CD4-positive, alpha-beta T cell treated with Interleukin-21 for 1 hour (primary cell): ENCODE measurements around the gene PTK6.

ENCODE experiments used
- DNase-seq: peaks from one replicate; pipeline ENCODE4 v3.0.0-alpha.2; 2020

Gene PTK6

GRCh38 chr20:63556873-63557478 lies 19.8 kb upstream of the PTK6 start:
- no peak for DNase-seq

- no peak for DNase-seq
Observed at GRCh38 chr20:63555661-63556381, 18.6 kb upstream of the PTK6 start.

GRCh38 chr20:63554361-63555278 lies 17.4 kb upstream of the PTK6 start:
- DNase-seq, result no peak

- peak; percentile 66 for DNase-seq
Observed at GRCh38 chr20:63553933-63554290, 16.7 kb upstream of the PTK6 start, which contains the start of gene FNDC11. TSS of gene FNDC11 (plus strand) at chr20:63554159. CDS start at chr20:63555664, 1,505 bp downstream.

DNA sequence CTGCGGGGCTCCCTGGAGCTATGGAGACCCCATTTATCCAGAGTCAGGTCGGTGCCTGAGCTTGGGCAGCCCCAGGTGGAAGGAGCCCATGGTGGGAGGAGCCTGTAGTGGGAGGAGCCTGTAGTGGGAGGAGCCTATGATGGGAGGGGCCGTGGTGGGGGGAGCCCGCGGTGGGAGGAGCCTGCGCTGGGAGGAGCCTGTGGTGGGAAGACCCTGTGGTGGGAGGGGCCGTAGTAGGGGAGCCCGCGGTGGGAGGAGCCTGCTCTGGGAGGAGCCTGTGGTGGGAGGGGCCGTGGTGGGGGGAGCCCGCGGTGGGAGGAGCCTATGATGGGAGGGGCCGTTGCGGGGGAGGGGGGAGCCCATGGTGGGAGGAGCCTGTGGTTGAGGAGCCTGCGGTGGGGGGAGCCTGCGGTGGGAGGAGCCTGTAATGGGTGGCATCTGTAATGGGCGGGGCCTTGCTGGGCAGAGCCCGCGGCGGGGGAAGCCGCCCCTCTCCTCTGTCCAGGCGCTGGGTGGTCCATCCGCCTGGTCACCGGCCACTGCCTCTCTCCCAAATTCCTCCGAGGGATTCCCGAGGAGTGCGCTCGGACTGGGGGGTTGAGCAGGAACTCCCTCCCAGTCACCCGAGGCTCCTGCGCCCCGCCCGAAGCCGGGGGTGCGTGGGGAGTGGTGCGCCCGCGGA lies 16.2 kb upstream of the PTK6 start:
- DNase-seq, result peak; percentile 91

- peak; percentile 72 for DNase-seq
Observed at GRCh38 chr20:63552481-63553249, 15.5 kb upstream of the PTK6 start.

DNA sequence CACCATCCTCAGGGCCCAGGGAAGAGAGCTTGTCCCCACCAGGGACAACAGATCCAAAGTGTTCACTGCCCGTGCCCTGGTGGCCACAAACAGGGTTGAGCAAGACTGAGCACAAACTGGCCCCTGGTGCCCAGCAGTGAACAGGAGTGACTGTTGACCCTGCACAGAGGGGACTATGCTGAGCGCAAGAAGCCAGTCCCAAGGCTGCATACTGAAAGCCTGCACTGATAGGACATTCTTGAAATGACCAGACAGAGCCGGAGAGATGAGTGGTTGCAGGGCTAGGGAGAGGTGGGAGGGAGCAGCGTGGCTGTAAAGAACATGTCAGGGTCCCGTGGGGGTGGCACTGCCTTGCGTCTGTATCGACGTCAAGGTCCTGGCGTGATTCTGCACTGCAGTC lies 13.9 kb upstream of the PTK6 start:
- no peak for DNase-seq

GRCh38 chr20:63549679-63550282 lies 12.6 kb upstream of the PTK6 start:
- no peak for DNase-seq

DNA sequence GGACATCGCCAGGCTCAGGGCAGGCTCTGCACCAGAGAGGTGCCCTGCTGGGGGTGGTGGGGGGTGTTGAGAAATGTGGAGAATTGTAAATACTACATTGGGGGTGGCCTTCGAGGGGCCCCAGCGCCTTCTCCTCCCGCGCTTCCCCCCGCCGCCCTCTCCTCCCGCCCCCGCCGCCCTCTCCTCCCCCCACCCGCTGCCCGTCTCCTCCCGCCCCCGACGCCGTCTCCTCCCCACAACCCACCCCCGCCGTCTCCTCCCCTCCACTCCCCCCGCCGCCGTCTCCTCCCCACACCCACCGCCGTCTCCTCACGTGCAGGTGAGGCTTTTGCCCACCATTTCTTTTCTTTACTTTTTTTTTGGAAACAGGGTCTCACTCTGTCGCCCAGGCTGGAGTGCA lies 11.8 kb upstream of the PTK6 start:
- DNase-seq, result no peak

- DNase-seq, result no peak
Observed at GRCh38 chr20:63548542-63548941, 11.4 kb upstream of the PTK6 start.

DNA sequence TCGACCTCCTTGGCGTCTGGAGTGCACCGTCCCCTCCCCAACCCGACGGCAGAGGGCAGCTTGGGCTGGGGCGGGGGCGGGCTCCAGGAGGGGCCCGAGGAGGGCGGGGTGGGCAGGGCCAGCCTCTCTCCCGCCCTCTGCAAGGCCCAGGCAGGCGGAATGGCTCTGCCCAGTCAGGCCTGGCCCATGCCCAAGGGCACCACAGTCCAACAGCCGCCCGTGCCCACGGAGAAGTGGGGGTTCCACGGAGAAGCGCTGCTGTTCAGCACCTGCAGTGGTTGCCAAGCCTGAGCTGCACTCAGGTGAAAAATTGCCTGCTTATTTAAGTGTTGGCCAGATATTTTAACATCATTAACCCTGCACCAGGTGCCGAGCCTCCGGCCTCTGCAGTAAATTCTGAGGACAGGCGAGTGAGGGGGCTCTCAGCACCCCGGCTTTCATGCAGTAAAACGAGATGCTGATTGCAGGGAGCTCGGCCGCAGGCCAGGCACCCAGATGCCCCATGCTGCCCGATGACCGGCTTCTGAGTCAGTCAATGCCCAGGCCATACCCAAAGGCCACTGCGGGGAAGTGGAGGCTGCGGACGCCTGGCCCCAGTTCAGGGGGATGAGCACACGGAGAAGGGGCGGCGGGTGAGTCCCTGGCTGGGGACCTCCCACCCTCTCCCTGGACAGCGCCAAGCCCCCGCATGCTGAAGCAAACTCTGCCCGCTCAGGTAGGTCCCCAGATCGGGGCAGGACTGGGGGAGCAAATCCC lies 10.7 kb upstream of the PTK6 start, which contains the start of gene SRMS:
Gene SRMS (minus strand): TSS at position 25 of the 756 bp plus-strand sequence. CDS start 286 bp downstream, outside the sequence.
- no peak for DNase-seq

DNA sequence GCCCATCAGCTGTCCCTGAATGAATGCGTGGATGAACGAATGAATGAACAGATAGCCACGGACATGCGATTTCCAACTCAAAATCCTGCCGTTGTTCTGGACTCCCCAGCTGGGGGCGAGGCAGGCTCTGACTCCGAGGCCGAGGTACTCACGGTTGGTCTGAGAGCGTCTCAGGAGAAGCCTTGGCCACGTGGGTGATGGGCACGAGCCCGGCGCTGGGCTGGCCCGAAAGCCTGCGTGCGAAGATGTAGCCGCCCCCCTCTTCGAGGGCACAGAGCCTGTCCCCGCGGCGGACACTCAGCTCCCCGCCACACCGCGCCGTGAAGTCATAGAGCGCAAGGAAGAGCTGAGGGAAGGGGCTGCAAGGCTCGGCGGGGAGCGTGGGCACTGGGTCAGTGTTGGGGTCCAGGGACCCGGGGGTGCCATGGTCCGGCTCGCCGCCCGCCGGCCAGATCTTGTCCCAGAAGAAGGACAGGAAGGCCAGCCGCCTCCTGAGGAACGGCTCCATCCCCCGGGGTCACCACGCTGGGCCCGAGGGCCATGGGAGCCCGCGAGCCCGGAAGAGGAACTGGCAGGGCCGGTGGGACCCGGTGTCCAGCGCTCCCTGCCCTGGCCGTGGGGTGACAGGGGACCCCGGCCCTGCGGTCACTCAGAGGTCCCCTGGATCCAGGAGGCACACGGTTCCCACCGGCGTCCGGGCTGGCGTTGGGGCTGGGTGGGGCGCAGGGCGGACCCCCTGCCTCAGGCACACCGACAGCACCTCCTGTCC lies 10.0 kb upstream of the PTK6 start:
- no peak for DNase-seq

- no peak for DNase-seq
Observed at GRCh38 chr20:63546256-63546955, 9.2 kb upstream of the PTK6 start.

GRCh38 chr20:63545814-63546213 lies 8.6 kb upstream of the PTK6 start:
- DNase-seq, result no peak

DNA sequence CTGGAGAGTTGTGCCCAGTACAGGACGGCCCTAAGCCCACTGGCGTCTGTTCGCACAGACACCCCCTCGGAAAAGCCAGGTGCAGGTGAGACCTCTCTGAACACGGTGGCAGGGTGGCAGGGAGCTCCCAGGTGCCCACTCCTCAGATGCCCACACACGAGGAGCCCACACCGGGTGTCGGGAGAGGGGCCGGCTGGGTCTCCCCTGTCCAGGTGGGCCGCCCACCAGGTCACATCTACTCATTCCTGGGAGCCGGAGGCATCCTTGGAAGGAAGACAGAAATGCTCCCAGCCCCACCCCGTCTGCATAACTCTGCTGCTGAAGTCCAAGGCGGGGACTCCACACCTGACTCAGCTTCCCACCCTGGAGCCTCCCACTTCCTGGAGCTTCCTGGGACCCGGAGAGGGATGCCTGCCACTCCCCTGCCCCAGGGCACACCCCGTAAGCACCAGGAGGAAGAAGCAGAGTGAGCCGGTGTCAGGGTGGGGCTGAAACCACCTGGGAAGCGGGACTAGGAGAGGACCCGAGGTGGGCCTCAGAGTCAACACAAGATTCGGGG lies 7.9 kb upstream of the PTK6 start:
- no peak for DNase-seq

- no peak for DNase-seq
Observed at GRCh38 chr20:63544241-63544957, 7.2 kb upstream of the PTK6 start.

- DNase-seq, result no peak
Observed at GRCh38 chr20:63543733-63544132, 6.6 kb upstream of the PTK6 start.

DNA sequence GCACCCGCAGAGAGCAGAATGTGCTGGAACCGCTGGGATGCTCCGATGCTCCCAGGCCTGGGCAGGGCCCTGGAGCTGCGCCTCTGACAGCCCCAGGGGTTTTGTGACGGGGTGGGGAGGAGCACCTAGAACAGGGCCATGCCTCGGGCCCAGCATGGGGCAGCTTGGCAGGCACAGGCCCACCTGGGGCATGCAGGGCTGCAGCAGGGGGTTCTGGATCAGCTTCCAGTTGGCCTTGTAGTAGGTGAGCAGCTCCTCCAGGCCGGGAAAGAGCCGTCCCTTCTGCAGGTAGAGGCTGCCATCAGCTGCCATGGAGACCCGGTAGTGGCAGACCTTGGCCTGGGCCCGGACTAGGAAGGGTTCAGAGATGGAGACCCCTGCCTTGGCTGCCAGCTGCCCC lies 6.0 kb upstream of the PTK6 start:
- no peak for DNase-seq
